DMS114 treated with DMSO at 0.1 percent for 48 hours (cell line): ENCODE data around the gene EPN3.

Experiments
- DNase-seq: peaks from one replicate; lab custom pipeline; 2025; ENCODE audit not compliant: unreplicated experiment; lab: John Stamatoyannopoulos, UW

The EPN3 gene

DNA sequence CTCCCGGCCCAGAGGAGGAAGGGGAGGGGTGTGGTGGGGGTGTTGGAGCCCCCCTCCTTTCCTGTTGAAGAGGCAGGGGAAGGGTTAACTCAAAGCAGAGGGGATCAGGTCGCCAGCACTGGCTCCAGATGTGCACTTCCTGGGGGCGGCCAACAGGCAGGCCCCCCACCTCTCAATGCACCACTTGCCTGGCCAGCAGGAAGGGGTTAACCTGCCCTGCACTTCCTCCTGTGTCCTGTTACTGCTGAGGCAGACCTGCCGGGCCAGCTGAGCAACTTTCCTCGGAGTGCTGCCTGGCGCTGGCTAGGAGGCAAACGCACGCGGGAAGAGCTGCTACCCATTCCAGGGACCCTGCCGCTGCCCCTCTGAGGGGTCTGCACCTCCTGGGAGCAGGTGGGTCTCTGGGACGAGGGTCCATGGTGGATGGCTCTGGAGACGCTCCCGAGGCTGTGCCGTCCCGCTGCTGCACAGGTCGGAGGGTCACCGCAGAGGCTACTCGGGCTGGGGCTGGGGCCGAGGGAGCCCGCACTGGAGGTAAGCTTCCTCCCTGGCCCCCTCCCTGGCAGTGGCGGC, at the start of gene EPN3:
TSS of gene EPN3 (plus strand) at position 284 of the 573 bp plus-strand sequence. CDS start 3,822 bp downstream, outside the sequence.
- DNase-seq = no peak

DNA sequence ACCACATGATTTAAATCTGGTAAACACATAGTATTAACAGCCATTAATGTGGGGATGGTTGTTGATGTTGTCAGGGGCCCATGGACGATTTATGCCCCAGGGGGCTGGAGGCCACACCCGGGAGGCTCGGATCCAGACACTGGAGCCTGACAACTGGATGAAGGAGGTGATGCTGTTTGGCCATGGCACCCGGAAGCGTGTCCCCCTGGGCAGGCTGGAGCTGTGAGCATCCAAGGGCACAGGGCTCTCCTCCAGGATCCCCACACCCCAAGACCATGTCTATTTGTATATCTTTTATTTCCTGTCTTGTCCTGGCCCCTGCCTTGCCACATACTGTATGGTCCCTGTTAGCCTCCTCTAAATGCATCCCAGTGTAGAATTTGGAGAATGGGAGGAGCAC, 49.3 kb upstream of the EPN3 start:
- DNase-seq = no peak

DNA sequence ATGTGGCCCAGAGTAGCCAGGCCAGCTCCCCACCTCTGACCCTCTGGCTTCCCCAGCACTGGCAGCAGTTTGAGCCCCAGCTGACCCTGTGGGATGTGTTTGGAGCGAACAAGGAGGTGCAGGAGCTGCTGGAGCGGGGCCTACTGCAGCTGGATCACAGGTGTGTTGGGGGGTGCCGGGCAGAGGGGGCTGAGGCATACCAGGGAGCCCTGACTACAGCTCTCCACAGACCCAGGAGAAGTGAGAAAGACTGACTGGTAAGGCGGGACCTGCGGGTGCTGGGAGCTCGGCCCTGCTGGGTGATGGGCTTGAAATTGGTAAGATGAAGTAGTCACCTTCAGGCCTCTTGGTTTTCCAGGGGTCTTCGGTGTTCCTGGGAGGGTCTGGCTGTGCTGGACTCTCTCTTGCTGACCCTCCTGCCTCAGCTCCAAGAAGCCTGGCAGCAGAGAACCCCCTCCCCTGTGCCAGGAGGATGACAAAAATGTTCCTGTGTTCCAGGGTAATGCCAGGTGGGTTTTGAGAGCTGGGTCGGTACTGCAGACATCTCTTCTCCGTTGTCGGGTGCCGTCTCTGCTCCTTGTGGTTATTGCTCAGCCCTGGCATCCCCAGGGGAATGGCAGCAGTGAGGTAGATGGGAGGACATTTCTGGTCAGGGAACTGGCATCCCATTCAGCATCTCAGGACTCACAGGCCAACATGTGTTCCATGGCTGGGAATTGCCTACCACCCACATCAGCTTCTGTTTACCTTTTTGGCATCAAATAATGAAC, 48.0 kb upstream of the EPN3 start:
- no peak for DNase-seq

DNA sequence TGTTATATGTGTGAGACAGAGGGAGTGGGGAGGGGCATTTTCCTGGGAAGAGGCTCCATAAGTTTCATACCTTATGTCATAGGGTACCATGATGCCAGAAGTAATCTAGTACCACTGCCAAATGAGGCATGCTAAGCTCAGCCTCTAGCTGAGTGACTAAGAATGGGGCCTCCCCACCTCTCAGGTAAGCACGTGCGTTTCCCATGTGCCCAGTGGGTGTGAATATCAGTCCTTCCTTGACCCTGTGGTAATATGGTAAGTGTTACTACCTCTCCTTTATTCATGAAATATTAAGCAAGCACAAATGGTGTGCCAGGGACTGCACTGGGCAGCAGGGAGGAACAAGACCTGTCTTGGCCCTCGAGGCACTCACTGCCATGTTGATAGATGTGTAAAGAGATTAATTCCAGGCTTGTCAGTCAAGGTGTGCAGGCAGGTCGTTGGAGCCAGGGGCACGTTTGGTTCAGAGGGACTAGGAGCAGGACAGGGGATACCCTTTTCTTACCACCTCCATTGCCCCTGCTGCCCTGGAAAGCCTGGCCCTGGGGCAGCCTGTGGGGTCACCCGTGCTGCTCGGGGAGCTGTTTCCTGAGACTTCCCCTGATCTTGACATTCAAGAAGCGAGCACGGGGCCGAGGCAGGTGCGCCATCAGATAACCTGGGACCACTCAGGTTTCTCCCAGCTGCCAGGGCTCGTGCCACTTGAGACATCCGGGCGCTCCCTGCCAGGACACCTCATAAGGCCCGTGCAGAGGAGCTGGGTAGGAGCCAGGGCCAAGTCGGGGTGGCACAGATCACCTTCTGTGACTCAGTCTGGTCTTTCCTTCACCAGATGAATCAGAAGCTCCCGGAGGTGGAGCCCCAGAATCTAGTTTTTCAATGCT, 45.1 kb upstream of the EPN3 start:
- no peak for DNase-seq

DNA sequence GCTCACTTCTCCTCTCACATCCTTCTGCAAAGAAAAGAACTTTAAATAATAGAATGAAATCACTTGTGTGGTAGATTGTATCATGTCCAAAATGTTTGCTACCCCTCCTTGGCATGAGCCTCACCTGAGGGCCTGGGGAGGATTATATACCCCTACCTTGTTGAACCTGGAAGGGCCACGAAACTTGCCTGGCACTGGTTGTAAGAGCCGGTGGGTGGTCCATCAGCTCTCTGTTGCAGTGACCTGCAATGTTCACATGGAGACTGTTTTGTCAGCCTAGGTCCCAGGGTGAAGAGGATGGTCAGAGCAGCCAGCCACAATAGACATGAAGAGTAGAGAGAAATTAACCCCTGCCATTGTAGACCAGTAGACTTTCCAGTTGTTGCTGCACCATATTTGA, 43.7 kb upstream of the EPN3 start:
- no peak for DNase-seq

DNA sequence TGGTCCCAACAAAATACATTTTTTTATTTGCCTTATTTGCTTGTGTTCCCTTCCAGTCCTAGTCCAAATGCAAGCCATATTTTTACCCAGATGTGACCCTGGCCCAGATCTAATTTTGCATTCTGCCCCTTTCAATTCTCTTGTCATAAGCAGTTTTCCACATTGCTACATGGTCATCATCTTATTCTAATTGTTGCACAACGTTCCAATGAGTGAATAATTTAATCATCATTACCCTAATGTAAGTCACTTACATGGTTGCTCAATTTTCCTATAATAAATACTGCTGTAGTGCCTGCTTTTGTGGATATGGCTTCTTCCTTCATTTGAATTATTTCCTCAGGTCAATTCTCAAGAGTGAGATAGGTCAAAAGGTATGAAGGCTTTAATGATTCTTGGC, 41.0 kb upstream of the EPN3 start:
- DNase-seq = no peak

DNA sequence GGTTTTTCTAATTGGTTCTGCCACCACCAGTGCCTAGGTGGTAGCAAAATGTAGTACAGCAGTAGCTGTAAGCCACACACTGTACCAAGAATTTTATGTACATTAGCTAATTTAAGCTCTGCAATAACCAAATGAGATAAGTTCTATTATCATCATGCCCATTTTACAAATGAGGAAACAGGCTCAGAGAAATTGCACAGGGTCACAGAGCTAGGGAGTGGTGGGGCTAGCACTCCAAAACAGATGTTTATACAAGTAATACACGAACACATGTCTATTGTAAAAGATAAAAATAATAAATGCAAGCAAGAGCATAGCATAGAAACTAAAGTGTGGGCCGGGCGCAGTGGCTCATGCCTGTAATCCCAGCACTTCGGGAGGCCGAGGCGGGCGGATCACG, 40.3 kb upstream of the EPN3 start:
- DNase-seq = no peak

DNA sequence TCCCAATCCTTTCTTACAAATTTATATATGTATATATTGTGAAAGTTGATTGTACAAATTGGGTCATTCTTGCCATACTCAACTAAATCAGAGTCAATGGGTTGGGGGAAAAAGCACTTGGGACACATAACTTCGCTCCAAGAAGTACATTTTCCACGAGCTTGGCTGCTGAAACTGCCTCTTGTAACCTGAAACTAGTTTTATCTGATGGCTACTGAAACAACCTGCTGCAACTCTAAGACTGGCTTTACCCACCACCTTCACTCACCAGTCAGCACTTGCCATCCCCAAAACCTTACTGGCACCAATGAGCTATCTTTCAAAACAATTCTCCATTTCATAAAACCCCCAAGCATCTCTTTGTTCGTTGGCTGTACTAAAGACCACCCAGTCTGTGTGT, 38.8 kb upstream of the EPN3 start:
- DNase-seq = no peak

DNA sequence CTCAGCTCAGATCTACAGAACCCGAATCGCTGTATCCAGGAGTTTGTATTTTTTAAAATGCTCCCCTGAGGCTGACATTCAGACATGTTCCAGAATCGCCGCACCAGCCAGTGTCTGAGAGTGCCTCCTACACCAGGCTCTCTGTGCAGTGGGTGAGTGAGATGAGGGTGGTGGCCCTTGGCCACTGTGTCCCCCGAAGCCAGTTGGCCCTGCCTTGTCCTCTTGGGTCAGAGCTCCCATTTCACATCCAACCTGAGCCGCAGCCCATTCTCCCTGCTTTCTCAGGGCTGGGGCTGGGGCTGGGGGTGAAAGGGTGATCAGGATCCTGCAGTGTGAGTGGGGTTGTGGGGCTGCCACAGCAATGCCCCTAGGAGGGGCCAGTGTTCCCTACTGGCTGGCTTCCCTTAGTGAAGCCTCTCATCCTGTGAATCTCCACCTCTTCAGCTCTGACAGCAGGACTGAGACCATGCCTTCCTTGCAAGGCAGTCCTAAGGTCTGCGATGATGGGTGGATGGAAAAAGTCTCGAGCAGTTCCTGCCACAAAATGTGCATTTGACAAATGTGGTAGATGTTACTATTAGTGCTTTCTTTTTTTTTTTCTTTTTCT, 37.2 kb upstream of the EPN3 start:
- DNase-seq = no peak

DNA sequence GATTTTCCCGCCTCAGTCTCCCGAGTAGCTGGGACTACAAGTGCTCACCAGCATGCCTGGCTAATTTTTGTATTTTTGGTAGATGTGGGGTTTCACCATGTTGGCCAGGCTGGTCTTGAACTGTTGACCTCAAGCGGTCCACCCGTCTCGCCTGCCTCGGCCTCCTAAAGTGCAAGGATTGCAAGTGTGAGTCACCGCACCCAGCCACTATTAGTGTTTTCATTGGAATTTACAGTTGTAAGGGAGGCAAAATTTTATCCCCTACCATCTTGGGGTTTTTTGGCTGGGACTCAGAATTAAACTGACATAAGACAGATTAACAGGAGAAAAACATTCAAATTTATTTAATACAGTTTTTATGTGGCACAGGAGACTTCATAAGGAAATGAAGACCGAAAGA, 36.6 kb upstream of the EPN3 start:
- DNase-seq = no peak

DNA sequence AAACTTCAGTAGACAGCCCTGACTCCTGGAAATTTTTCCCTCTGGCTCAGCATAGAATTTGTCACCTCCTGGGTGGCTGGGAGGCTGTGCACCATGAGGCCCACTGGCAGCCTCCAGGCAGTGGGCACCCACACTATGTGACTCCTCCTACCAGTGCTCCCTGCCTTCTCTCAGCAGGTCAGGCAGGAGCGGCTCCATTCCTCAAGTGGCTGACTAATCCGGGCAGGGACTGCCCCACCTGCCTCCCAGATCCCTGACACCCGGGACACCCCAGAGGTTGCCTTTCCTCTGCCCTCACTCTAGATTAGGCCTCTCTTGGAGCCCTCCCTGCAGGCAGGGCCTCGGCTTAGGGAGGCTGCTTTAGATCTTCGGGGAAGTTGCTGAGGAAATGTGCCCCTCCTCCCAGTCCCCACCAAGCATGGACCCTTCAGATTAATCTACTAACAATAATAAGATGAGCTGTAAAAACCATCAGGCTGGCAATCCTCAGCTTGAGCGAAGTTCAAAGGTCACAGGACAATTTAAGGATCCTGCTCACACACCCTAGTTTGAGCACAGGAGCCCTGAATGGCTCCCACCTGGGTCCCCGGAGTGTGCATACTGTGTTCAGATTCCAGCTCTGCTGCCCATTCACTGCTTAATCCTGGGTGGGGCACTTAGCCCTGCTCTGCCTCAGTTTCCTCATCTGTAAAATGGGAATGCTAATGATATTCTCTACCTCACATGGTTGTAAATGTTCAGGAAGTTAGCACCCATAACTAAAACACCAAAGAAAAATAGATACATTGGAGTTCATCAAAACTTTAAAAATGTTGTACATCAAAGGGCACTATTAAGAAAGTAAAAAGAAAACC, 34.3 kb upstream of the EPN3 start:
- no peak for DNase-seq

DNA sequence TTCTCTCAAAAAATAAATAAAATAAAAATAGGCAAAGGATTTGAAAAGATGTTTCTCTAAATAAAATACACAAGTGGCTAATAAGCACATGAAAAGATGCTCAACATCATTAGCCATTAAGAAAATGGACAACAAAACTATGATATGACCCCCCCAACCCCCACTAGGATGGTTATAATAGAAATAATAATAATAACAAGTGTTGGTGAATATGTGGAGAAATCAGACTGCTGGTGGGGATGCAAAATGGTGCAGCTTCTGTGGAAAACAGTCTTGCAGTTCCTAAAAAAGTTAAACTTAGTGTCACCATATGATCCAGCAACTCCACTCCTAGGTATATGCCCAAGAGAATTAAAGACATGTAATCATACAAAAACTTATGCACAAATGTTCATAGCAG, 33.3 kb upstream of the EPN3 start:
- DNase-seq = no peak

DNA sequence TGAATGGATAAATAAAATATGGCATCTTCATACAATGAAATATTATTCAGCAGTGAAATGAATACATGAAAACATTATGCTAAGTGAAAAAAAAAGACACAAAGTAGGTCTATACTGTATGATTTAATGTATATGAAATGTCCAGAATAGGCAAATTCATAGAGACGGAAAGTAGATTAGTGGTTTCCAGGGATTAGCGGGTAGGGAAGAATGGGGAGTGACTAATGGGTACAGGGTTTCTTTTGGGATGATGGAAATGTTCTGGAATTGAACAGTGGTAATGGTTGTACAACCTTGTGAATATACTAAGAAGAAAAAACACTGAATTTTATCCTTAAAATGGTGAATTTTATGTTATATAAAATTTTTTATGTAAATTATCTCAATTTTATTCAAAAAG, 32.8 kb upstream of the EPN3 start:
- no peak for DNase-seq

DNA sequence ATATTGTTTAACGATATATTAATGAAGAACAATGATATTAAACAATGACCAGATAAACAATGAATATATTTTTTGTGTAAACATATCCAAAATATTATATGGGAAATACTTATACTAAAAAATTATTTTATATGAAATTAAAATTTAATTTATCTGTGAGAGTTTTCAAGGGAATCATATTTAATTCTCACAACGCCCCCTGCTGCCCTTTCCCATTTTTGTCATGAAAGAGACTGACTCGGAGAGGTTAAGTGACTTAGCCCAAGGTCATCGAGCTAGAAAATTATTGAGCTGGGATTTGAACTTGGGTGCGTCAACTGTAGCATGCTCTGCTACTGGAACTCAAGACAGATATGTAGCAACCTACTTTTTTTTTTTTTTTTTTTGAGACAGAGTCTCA, 31.5 kb upstream of the EPN3 start:
- DNase-seq = no peak

DNA sequence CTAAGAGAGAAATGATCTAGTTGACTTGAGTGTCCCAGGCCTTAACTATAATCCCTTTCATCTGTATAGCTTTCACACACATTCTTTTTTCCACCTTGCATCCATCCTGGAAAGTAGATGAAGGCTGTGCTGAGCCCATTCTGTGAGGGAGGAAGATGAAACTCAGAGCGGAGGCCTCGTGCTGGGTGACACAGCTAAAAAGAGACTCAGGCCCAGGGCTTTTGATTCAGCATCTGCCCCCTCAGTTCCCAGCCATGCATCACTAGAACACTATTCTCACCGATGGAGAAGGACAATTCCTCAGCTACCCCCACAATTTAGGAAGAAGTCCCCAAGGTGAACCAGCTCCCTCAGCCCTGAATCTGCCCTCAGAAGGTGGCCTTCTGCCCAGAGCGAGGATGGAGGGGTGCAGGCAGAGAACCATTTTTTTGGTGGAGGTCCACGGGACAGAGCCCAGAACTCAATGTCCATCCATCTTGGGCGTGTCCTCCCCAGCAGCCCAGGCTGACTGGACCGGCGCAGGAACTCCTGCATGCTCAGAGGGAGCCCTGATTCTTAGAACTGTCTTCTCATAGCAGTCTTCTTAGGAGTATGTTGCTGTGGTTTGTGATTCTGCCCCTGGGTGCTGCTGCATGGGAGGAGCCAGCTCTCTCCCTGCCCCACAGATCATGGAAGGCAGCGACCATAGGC, 30.1 kb upstream of the EPN3 start:
- no peak for DNase-seq

DNA sequence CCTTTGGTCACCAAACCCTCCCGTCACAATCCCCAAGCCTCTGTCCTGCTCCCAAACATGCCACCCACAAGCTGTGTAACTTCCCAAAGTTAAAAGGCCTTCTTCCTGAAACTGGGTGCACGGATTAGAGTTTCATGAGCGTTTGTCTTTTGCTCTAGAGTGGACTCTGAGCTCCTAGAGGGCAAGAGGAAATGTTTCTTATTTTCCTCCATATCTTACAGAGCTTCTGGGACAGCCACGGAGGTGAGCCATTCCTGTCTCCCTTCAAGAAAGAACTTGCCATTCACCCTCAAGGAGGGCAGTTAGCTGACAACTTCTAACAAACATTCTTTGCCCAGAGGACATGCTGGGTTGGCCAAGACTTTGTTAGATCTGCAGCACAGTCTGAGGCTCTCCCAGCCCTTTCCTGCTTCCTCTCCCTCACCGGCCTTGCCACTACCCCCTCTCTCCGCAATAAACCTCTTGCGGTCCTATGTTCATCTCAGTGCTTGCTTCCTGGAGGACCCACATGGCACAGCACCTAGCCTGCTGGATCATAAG, 26.9 kb upstream of the EPN3 start:
- no peak for DNase-seq

DNA sequence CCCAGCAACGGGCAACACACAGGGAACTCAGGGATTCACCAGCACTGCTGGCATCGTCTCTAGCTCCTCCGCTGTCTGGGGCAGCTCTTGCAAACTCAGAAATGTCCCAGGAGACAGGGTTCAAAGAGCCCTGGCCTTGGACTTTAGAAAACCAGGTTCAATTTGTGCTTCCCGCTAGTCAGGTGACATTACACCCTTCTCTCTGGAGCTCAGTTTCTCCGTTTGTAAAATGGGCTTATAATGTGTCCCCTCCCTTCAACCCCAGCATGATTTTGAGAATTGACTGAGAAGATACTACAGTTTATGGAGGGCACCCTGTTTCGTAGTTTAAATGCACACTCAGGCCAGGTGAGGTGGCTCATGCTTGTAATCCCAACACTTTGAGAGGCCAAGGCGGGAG, 26.2 kb upstream of the EPN3 start:
- no peak for DNase-seq

DNA sequence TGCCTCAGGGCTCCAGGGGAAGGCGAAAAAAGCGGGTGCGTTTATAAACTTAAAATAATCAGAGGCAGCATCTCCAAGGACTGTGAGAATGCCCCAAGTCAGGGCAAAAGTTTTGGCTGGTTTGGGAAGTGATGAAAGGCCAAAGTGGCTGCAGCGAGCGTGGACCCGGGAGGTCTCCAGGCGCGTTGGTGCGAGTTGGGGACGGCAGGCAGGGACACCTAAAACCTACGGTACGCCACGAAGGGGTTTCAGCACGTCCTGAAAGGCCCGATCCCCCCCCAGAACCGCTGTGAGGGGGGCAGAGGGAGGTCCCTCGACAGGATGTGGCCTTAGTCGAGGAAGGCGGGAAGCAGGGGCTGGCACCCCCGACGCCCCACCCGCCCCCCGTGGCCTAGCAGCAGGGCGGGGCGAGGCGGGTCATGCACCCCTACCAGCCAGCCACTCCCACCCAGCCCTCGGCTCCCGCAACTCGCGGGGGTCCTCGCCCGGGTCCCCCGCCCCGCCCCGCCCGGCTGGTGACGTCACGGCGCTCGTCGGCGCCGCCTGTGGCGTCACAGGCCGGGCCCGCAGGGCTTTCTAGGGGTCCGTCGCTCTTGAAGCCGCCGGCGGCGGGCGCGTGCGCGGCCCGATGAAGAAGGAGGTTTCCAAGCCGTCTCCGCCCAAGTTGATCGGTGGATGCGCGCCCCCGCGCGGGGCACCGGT, 24.5 kb upstream of the EPN3 start, which contains the start of gene MYCBPAP:
TSS of gene MYCBPAP (plus strand) at position 569 of the 702 bp plus-strand sequence. CDS start 236 bp downstream, outside the sequence.
- peak; percentile 51 for DNase-seq
